Stimulated activated CD4-positive, alpha-beta T cell treated with anti-CD3 and anti-CD28 coated beads, Interleukin-1b, Interleukin-23, amount 100 ng/mL, for 24 hours (primary cell): ENCODE data around the gene ETNK2.
"Not testable (repeated sequence)": the region's sequence is repeated elsewhere in the genome, so short reads cannot be mapped to it uniquely, and the experiment has no call there.

Experiments
- DNase-seq, 4 experiments: peaks; one replicate each; pipeline ENCODE4 v3.0.0-alpha.2; 2020; ENCODE audit warnings: low read depth in 4 of 4, low spot score in 1 of 4

The ETNK2 gene

DNA sequence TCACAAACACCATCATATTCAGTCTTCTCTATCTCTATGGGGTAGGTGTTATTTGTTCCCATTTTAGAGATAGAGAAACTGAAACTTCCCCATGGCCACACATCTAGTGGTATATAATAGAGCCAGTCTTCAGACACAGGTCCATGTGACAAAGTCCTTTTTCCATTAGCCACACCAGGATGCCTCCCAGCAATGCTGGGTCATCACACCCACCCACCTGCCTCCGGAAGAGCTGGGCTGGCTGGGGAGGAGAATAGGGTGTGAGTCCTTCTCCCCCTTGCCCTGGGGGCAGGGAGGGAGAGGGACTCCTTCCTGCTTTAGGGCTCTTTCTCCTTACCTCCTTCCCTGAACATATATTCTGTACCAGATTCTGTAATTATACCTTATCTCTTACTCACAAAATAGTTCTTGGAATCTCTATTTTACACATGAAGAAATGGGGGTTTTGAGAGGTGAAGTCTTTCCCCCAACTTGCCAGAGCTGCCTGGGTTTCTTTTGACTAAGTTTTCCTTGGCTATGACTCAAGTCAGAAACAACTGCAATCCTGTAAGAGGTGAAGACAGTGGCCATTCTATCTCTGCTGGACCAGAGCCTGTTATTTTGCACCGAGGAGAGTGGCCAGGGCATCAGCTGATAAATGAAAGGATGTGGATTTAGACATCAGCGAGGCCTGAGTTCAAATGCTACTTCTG lies 49.0 kb downstream of the ETNK2 start:
- DNase-seq = no peak

GRCh38 chr1:204102029-204102611 lies 49.7 kb downstream of the ETNK2 start:
- no peak for DNase-seq

GRCh38 chr1:204099754-204100153 lies 52.1 kb downstream of the ETNK2 start:
- DNase-seq = not testable (repeated sequence)

GRCh38 chr1:204098683-204099082 lies 53.2 kb downstream of the ETNK2 start:
- no peak for DNase-seq

DNA sequence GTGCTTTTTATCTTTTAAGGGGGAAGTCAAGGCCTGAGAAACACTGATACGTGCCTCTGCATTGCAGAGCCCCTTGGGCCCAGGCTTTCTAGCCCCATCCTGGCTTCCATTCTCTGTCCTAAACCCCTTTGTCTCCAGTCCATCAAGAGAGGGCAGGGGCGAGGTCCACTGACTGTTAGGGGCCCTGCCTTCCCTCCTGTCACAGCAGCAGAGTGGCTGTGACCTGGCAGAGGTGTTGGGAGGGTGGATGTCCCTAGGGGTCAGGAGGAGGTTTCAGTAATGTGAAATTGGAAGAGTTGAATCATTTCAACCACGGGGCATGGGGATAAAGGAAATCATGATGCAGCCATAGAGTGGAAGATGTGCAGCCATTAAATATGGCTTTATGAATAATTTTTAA lies 54.9 kb downstream of the ETNK2 start:
- DNase-seq = no peak

DNA sequence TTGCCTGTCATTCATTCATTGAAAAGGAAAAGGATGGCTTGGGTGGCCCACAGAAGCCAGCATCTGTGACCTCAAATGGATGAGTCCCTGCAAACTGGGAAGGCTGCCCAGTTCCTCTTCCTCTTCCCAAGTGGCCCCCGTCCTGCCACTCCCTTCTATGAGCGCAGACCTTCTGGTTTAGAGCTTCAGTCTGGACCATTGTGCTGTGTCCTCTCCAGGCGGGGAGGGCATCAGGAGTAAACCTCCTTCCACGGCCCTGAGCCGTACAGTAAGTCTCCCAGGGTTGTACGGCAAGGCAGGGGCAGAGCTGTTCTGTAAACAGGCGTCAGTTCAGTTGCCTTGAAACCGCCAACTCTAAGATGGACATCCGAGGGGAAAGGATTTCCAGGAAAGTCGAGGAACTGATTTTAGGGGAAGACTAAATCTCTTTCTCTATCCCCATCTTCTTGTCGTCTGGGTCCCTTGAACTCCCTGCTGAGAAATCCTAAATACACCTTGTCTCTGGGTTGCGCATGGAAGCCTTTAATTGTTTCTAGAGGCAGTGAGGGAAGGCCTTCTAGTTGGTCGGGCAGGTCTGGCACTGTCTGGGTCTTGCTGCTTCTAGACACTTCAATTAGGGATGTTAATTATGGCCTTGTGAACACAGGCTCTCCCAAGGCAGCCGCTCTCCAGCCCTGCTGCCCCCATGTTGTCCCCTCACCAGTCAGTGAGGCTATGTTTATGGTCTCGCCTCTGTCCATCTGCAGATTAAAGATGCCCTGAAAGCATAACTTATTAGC lies 56.8 kb downstream of the ETNK2 start:
- DNase-seq = no peak

DNA sequence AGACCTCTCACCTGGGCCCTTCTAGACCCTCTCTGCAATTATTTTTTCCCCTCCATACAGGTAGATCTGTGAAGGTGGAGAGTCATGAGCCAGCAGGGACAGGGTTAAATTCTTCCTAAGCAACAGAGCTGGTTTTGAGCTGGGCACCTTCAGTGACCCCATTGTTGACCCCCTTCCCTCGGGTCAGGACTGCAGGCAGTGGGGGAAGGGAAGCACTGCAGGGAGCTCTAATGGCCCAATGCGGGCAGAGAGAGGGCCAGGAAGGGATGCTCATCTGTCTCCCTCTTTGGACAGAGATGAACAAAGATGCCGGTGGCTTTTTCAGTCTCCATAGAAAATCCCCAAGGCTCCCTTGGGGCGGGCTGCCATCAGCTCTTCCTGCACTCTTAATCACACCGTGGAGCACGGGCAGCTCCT lies 57.5 kb downstream of the ETNK2 start:
- no peak for DNase-seq

- DNase-seq = no peak
Measured at GRCh38 chr1:204093781-204094180, 58.1 kb downstream of the ETNK2 start.

GRCh38 chr1:204093421-204093717 lies 58.5 kb downstream of the ETNK2 start:
- DNase-seq = no peak

- no peak for DNase-seq
Measured at GRCh38 chr1:204092632-204093420, 59.0 kb downstream of the ETNK2 start.

DNA sequence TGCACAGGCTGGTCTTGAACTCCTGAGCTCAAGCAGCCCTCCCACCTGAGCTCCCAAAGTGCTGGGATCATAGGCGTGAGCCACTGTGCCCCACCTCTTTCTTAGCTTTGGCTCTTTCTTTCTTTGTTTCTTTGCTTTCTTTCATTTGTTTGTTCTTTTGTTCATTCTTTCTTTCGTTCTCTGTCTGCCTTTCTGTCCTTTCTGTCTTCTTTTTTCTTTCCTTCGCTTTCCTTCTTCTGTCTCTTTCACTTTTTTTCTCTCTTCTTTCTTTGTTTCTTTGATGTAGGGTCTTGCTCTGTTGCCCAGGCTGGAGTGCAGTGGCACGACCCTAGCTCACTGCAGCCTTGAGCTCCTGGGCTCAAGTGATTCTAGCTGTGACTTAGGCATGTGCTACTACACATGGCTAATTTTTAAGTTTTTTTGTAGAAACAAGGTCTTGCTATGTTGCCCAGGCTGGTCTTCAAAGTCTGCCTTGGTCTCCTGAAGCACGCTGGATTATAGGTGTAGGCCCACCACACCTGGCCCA lies 60.0 kb downstream of the ETNK2 start:
- DNase-seq = no peak

DNA sequence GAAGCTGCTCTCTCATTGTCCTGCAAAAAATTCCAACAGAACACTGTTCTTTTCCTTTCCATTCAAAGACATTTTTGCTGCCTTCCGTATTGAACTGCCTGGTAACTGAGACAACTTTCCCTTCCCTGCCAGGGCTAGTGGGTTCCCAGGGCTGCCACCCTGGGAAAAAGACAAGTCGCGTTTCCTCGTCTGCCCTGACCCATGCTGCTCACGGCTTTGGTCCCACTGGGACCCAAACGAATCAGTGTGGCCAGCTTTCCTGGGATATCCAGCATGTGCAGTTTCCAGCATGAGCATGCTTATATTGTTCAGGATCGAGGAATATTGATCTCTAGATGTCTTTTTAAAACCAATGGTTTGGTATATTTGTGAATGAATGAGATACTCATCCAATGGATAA lies 60.8 kb downstream of the ETNK2 start:
- no peak for DNase-seq

DNA sequence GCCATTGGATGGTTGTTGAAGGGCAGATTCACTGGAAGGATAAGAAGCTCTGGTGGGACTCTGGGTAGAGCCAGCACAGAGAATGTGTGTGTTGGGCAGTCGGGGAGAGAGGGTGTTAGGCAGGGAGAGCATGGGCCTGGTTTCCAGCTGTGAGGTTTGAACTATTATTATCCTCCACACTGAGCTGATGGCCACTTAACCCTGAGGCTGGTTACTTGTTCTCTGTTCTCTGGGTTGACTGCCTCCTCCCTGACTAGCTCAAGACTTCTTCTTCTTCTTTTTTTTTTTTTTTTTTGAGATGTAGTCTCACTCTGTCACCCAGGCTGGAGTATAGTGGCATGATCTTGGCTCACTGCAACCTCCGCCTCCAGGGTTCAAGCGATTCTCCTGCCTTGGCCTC lies 61.7 kb downstream of the ETNK2 start:
- DNase-seq = not testable (repeated sequence)

DNA sequence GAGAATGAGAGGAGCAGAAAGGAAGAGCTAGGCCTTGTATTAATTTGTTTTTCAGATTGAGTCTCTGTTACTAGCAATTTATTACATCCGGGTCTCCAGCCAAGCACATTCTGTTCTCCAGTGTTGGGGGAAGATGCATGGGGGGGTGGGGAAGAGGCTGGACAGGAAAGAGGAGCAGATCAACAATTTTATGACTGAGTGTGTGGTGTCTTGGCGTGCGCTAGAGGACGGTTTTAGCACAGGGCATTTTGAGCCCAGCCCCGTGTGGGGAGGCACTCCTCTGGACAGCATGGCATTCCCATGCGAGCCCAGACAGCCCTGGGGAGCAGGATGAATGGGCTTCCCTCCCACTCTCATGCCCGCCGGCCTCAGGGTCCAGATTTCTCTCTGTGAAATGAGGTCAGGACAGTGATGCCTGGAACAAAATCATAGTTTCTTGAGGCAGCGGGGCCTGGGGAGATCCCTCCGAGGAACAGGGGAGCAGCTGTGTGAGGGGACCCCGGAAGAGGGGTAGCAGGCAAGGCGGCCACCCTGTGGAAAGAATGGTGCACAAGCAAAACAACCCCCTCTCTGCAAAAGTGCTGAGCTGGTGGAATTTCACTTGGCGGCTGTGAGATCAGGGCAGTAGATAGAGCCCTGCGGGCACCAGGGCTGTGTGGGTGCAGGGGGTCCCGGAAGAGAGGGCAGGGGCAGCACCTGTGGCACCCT lies 62.6 kb downstream of the ETNK2 start:
- no peak for DNase-seq

- DNase-seq = no peak
Measured at GRCh38 chr1:204088596-204088995, 63.2 kb downstream of the ETNK2 start.

GRCh38 chr1:204087893-204088528 lies 63.8 kb downstream of the ETNK2 start:
- DNase-seq = no peak

- no peak for DNase-seq
Measured at GRCh38 chr1:204087181-204087892, 64.5 kb downstream of the ETNK2 start.

GRCh38 chr1:204085876-204086275 lies 66.0 kb downstream of the ETNK2 start:
- DNase-seq = no peak

DNA sequence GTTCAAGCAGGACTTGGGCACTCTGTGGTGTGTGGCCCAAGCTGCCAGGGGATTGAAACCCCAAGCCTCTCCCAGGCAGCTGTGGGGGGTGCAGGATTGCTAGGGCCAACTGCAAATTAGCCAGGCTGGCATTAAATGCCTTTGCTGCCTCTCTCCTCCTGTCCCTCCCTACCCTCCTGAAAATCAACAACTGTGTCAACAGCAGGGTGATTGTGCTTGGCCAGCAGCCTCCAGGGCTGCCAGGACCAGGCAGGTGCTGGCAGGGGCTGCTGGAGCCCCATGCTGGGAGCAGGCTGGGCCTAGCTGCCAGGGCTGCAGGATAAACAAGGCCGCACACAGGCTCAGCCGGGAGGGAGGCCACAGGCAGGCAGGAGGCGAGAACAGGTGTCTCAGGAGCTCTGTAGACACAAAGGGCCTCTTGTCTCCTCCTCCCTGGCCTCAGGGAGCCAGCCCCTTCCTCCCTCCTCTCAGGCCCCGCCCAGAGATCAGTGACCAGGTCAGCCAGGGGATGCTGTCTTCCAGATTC lies 67.5 kb downstream of the ETNK2 start:
- no peak for DNase-seq

- DNase-seq = no peak
Measured at GRCh38 chr1:204083491-204083890, 68.4 kb downstream of the ETNK2 start.
